CD4-positive, CD25-positive, alpha-beta regulatory T cell (primary cell): Measurements from ENCODE around the gene DQX1. TPM values are rescaled to one million over a fixed set of nuclear protein-coding genes. Genes with fewer than 3 reads are reported as not detected.
"Not testable (repeated sequence)": the region's sequence is repeated elsewhere in the genome, so short reads cannot be mapped to it uniquely, and the experiment has no call there.

ENCODE experiments used
- ATAC-seq, 2 donors: fragments of 150-1000 bp; cut with Tn5 transposase; one replicate each; pipeline ENCODE4 v1.10.0; 2021; ENCODE audit warnings: low read depth in 2 of 2, moderate number of reproducible peaks in 2 of 2, moderate library complexity in 1 of 2
- DNase-seq, 3 donors: peaks; one replicate each; pipeline versions ENCODE4 v3.0.0 to v3.0.0-alpha.2; 2012 to 2022; ENCODE audit warnings: mixed read lengths in 1 of 3
- H3K27ac ChIP-seq: one replicate; pipeline ENCODE4 v1.7.0; 2013; ENCODE audit warnings: mild to moderate bottlenecking, low read length; ENCODE audit not compliant: insufficient read depth, poor library complexity, severe bottlenecking
- H3K27me3 ChIP-seq: one replicate; pipeline ENCODE4 v1.7.0; 2013; ENCODE audit warnings: low read length; ENCODE audit not compliant: control insufficient read depth, insufficient read depth
- H3K36me3 ChIP-seq: one replicate; pipeline ENCODE4 v1.7.0; 2013; ENCODE audit warnings: mild to moderate bottlenecking, low read length, moderate library complexity; ENCODE audit not compliant: control insufficient read depth, insufficient read depth
- H3K4me1 ChIP-seq: 2 replicates; pipeline ENCODE4 v1.7.0; 2013; ENCODE audit warnings: mild to moderate bottlenecking, low read length; ENCODE audit not compliant: insufficient read depth, control insufficient read depth, poor library complexity, severe bottlenecking
- H3K4me3 ChIP-seq: one replicate; pipeline ENCODE4 v1.7.0; 2013; ENCODE audit warnings: low read depth, mild to moderate bottlenecking, low read length, moderate library complexity
- H3K9me3 ChIP-seq, 2 experiments: 1 replicate in 1 of 2; 2 replicates in 1 of 2; pipeline ENCODE4 v1.7.0; 2013; ENCODE audit warnings: low read length in 2 of 2, mild to moderate bottlenecking in 1 of 2, moderate library complexity in 1 of 2; ENCODE audit not compliant: control insufficient read depth in 2 of 2
- H3K27ac Mint-ChIP-seq, 3 donors: one replicate each; pipeline ENCODE4 v1.8.0; 2020 to 2022; ENCODE audit warnings: mild to moderate bottlenecking in 3 of 3, mixed read lengths in 3 of 3, moderate library complexity in 2 of 3
- H3K27me3 Mint-ChIP-seq: one replicate; pipeline ENCODE4 v1.8.0; 2022; ENCODE audit warnings: mild to moderate bottlenecking, mixed read lengths
- H3K36me3 Mint-ChIP-seq: one replicate; pipeline ENCODE4 v1.8.0; 2020; ENCODE audit warnings: mixed read lengths
- H3K4me1 Mint-ChIP-seq, 4 donors: one replicate each; pipeline ENCODE4 v1.8.0; 2020 to 2022; ENCODE audit warnings: mixed read lengths in 4 of 4, mild to moderate bottlenecking in 1 of 4
- H3K4me3 Mint-ChIP-seq, 4 donors: one replicate each; pipeline ENCODE4 v1.8.0; 2020 to 2022; ENCODE audit warnings: mild to moderate bottlenecking in 4 of 4, mixed read lengths in 4 of 4, moderate library complexity in 3 of 4
- H3K9me3 Mint-ChIP-seq, 7 donors: one replicate each; pipeline ENCODE4 v1.8.0; 2020 to 2022; ENCODE audit warnings: mixed read lengths in 7 of 7, mild to moderate bottlenecking in 3 of 7, moderate library complexity in 2 of 7
- polyA plus RNA-seq, 4 donors: library from polyadenylated mRNA; unstranded; fragments of 300-500 nt; fragmentation: Illumina TruSeq; gene quantifications; one replicate each; pipeline ENCODE4 v1.2.3, GENCODE V29; 2021
- total RNA-seq: library from RNA; stranded (reverse); gene quantifications from one replicate; pipeline ENCODE4 v1.2.3, GENCODE V29; 2022

DQX1 gene
- total and polyA plus RNA-seq, 5 donors from 2014 or later, result 0.15 TPM; not detected in 4

DNA sequence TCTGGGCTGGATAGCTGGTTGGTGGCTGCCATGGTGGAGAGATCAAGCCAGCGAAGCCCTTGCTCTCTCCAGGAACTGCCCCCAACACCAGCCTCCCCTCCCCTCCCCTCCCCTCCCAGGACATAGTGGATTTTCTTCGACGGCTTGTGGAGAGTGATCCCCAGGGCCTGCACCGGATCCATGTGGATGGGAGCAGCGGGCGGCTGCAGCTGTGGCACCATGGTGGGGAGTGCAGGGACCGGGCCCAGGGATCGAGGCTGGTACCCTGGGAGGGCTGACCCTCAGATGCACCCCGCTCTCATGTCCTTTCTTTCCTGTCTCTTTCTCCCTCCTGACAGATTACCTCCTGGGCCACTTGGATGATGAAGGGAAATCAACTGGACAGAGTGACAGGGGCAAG is 36.1 kb downstream of the DQX1 start:
- Histone ChIP-seq H3K36me3 (peaks cover 59% of the 10 kb centered on the region), H3K27me3 (no peaks in the 10 kb centered on the region), H3K4me1 (no peaks in the 10 kb centered on the region), H3K4me3 (no peak overlapping the region), H3K9me3 (no peaks in the 10 kb centered on the region), H3K27ac (no peak overlapping the region)
- Mint-ChIP-seq H3K27me3 (no peaks in the 10 kb centered on the region), H3K9me3 (peaks cover 0 to 2% (median 0%) of the 10 kb centered on the region in 7 donors), H3K36me3 (peaks cover 42% of the 10 kb centered on the region), H3K27ac (no peak overlapping the region), H3K4me1 (peaks cover 0 to 13% (median 7%) of the 10 kb centered on the region in 4 donors), H3K4me3 (no peak overlapping the region)
- no peak for ATAC-seq
- no peak for DNase-seq

DNA sequence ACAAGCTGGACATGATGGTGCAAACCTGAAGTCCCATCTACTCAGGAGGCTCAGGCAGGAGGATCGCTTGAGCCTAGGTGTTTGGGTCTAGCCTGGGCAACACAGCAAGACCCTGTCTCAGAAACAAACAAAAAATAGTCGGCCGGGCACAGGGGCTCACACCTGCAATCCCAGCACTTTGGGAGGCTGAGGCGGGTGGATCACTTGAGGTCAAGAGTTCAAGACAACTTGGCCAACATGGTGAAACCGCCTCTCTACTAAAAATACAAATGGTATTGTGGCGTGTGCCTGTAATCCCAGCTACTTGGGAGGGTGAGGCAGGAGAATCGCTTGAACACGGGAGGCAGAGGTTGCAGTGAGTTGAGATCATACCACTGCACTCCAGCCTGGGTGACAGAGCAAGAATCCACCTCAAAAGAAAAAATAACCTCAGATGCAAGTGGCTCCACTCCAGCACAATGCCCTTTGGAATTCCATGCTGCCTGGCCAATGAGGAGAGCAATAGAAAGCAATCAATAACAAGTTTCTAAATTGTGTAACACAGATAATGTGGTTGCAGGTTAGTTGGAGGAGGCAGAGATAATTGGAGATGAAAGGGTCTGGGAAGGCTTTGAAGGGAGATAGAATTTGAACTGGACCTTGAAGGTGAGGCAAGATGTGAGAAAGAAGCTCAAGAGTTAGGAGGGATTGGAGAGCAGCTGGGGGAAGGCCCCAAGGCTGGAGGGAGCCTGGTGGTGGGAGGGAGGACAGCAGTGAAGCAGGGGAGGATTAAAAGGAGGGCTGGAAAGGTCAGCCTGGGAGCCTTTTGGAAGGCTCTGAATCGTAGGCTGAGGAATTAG is 37.2 kb downstream of the DQX1 start:
- Histone ChIP-seq H3K27me3 (no peaks in the 10 kb centered on the region), H3K9me3 (no peaks in the 10 kb centered on the region), H3K36me3 (peaks cover 60% of the 10 kb centered on the region), H3K27ac (no peak overlapping the region), H3K4me1 (no peaks in the 10 kb centered on the region), H3K4me3 (no peak overlapping the region)
- DNase-seq (no peak), ATAC-seq (no peak)
- H3K4me1 Mint-ChIP-seq, result peaks cover 0 to 17% (median 7%) of the 10 kb centered on the region in 4 donors
- H3K27ac Mint-ChIP-seq, result no peak overlapping the region
- H3K27me3 Mint-ChIP-seq, result no peaks in the 10 kb centered on the region
- H3K4me3 Mint-ChIP-seq, result no peak overlapping the region
- peaks cover 36% of the 10 kb centered on the region for H3K36me3 Mint-ChIP-seq
- H3K9me3 Mint-ChIP-seq, result peaks cover 0 to 2% (median 0%) of the 10 kb centered on the region in 7 donors

DNA sequence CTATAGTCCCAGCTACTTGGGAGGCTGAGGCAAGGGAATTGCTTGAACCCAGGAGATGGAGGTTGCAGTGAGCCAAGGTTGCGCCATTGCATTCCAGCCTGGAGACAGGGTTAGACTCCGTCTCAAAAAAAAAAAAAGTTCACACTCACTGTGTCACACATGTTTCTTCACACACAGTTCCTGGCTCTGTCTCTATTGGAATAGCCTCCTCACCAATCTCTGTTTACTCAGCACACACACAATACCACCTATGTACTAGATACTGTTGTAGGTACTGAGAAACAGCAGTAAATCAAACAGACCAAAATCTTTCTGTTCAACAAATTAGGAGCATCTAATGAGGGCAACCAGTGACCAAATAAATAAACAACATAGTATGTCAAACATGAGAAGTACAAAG is 39.9 kb downstream of the DQX1 start:
- H3K27me3 ChIP-seq, result no peaks in the 10 kb centered on the region
- Mint-ChIP-seq H3K9me3 (peaks cover 0 to 2% (median 0%) of the 10 kb centered on the region in 7 donors), H3K36me3 (peaks cover 30% of the 10 kb centered on the region), H3K4me3 (peak overlapping the region in 1 of 4 donors; percentile 61), H3K27me3 (no peaks in the 10 kb centered on the region), H3K27ac (no peak overlapping the region), H3K4me1 (peaks cover 0 to 37% (median 19%) of the 10 kb centered on the region in 4 donors)
- peaks cover 36% of the 10 kb centered on the region for H3K36me3 ChIP-seq
- no peaks in the 10 kb centered on the region for H3K9me3 ChIP-seq
- DNase-seq (no peak), ATAC-seq (no peak)
- H3K4me3 ChIP-seq, result no peak overlapping the region
- no peak overlapping the region for H3K27ac ChIP-seq
- H3K4me1 ChIP-seq, result peaks cover 15% of the 10 kb centered on the region

DNA sequence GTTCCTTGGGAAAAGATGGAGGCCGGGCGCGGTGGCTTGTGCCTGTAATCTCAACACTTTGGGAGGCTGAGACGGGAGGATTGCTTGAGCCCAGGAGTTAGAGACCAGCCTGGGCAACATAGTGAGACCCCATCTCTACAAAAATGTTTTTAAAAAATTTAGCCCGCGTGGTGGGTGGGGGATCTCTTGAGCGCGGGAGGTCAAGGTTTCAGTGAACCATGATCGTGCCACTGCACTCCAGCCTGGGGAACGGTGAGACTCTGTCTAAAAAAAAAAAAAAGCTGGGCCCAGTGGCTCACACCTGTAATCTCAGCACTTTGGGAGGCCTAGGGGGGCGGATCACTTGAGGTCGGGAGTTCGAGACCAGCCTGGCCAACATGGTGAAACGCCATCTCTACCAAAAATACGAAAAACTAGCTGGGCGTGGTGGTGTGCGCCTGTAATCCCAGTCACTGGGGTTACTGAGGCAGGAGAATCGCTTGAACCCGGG is 42.3 kb downstream of the DQX1 start:
- H3K4me1 ChIP-seq, result peaks cover 22% of the 10 kb centered on the region
- H3K4me1 Mint-ChIP-seq, result peaks cover 0 to 53% (median 25%) of the 10 kb centered on the region in 4 donors
- H3K4me3 ChIP-seq, result peak overlapping the region; percentile 94
- H3K9me3 ChIP-seq, DNase-seq, ATAC-seq, H3K27me3 ChIP-seq, H3K9me3 Mint-ChIP-seq, H3K27me3 Mint-ChIP-seq: not testable (repeated sequence)
- peak overlapping the region; percentile 91 for H3K27ac ChIP-seq
- peaks cover 18% of the 10 kb centered on the region for H3K36me3 Mint-ChIP-seq
- peak overlapping the region; percentile 98 to 100 (median 100) for H3K4me3 Mint-ChIP-seq
- H3K27ac Mint-ChIP-seq, result peak overlapping the region; percentile 90 to 100 (median 99)
- peaks cover 26% of the 10 kb centered on the region for H3K36me3 ChIP-seq

DNA sequence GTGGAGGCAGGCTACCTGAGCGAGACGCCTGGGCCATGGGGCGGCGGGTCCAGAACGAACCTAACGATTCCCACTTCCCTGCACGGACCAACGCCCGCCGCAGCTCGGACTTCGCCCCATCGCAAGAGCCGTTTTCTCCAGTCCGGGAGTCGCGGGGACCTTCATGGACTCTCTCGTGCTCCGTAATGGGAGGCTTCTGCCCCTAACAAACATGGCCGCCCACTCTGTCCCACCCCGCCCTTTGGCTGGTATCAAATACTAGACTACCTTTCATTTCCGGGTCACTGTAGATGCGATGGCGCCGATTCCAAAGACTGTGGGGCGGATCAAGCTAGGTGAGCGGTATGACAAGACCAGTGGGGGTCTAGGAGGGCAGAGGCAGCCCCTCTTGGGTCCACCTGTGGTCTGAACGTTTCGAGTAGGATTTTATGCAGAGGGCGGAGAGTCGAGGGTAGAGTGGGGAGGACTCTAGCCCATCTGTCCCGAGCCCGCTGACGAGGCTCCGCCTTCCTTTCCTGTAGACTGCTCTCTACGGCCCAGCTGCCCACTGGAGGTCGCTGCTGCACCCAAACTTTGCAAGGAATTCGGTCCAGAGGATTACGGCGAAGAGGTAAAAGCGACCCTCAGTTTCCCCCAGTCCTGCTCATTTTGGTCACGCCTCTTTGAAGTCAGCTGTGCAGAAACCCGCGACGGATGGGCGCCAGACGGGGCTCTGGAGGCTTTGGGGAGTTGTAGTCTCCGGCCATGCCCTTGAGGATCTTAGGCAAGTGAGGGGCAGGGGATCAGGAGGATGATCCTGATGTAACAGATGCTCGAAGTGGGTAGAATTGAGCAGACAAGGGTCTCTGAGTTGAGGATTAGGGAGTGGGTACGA is 43.0 kb downstream of the DQX1 start, which contains the start of the genes CCDC142 and TTC31:
Gene CCDC142, minus strand, starts transcription at position 198 of the 874 bp plus-strand sequence. Its CDS starts 161 bp downstream, at position 37.
Gene TTC31, plus strand, starts transcription at position 281 of the 874 bp plus-strand sequence. Its CDS starts 15 bp downstream, at position 296.
- DNase-seq (peak; percentile 89 to 96 (median 96)), ATAC-seq (peak; percentile 92 to 94)
- Mint-ChIP-seq H3K27ac (peak within 1 kb of the TSS; percentile 90 to 100 (median 99)), H3K36me3 (peaks cover 18% of the 10 kb centered on the region), H3K27me3 (no peaks in the 10 kb centered on the region), H3K4me3 (peak within 1 kb of the TSS; percentile 98 to 100 (median 100)), H3K4me1 (peaks cover 0 to 53% (median 25%) of the 10 kb centered on the region in 4 donors), H3K9me3 (no peaks in the 10 kb centered on the region)
- peak within 1 kb of the TSS; percentile 94 for H3K4me3 ChIP-seq
- H3K9me3 ChIP-seq, result no peaks in the 10 kb centered on the region
- peaks cover 22% of the 10 kb centered on the region for H3K4me1 ChIP-seq
- peaks cover 21% of the 10 kb centered on the region for H3K36me3 ChIP-seq
- H3K27ac ChIP-seq, result peak within 1 kb of the TSS; percentile 91
- no peaks in the 10 kb centered on the region for H3K27me3 ChIP-seq

DNA sequence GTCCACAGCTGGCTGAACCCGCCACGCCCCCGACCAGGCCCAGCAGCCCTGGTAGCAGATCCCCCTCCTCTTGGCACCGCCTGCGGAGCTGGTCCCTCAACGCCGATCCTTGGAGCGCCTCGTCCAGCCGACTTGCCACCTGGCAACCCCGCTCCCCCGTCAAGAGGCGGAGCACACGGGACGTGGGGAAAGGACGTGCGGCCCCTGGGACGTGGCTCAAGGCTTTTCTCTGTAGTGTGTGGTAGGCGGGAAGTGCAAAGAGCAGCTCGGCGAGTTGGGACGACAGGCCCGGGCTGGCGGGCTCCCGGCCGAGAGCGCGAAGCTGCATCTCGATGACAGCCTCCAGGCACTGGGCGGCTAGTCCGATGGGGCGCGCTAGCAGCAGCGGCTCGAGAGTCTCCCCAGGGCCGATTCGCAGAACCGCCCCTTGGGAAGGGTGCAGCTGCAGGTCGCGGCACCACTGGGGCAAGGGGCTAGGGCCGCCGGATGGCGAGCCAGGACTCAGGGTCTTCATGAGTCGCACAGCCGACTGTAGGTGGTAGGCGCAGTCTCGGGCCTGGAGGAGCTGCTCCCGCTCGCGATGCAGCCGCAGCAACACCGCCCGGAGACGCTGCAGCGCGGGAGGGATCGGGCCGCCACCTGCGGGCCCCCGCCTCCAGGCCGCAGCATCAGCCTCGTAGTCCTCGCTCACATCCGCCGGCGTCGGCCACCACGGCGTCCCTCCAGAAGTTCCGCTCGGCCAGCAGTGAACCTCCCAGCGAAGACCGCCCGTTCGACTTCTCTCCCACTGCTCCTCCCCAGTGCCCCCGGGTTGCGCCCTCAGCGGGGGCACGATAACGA is 43.9 kb downstream of the DQX1 start:
- Mint-ChIP-seq H3K9me3 (no peaks in the 10 kb centered on the region), H3K4me3 (peak overlapping the region; percentile 98 to 100 (median 100)), H3K4me1 (peaks cover 0 to 53% (median 27%) of the 10 kb centered on the region in 4 donors), H3K27ac (peak overlapping the region; percentile 90 to 100 (median 99)), H3K36me3 (peaks cover 23% of the 10 kb centered on the region), H3K27me3 (no peaks in the 10 kb centered on the region)
- ATAC-seq (peak; percentile 27 to 35), DNase-seq (peak; percentile 26 to 72 (median 43))
- H3K27me3 ChIP-seq, result no peaks in the 10 kb centered on the region
- H3K9me3 ChIP-seq, result no peaks in the 10 kb centered on the region
- H3K36me3 ChIP-seq, result peaks cover 24% of the 10 kb centered on the region
- peaks cover 22% of the 10 kb centered on the region for H3K4me1 ChIP-seq
- peak overlapping the region; percentile 91 for H3K27ac ChIP-seq
- H3K4me3 ChIP-seq, result peak overlapping the region; percentile 94
